Cerebellar cortex (tissue), 1 donor: ENCODE measurements around the gene PRSS36.
A peak's percentile ranks its signal among the peaks of the same experiment; 100 is the strongest.
"Not testable (repeated sequence)": the region's sequence is repeated elsewhere in the genome, so short reads cannot be mapped to it uniquely, and the experiment has no call there.

Experiments
- DNase-seq: peaks from one replicate; pipeline ENCODE4 v3.0.0-alpha.2; 2015; ENCODE audit warnings: low spot score

Gene PRSS36

GRCh38 chr16:31149894-31150890 lies at the start of gene PRSS36:
PRSS36 (minus strand) TSS chr16:31150066; CDS start chr16:31150035, 31 bp downstream.
- no peak for DNase-seq

- DNase-seq: peak; percentile 27
Measured at GRCh38 chr16:31199430-31200041, 49.7 kb upstream of the PRSS36 start.

GRCh38 chr16:31198207-31198882 lies 48.5 kb upstream of the PRSS36 start:
- peak; percentile 30 for DNase-seq

- DNase-seq: no peak
Measured at GRCh38 chr16:31196324-31197088, 46.6 kb upstream of the PRSS36 start.

- DNase-seq: not testable (repeated sequence)
Measured at GRCh38 chr16:31195861-31196260, 46.0 kb upstream of the PRSS36 start.

GRCh38 chr16:31194898-31195297 lies 45.0 kb upstream of the PRSS36 start:
- DNase-seq: no peak

- DNase-seq: no peak
Measured at GRCh38 chr16:31193874-31194273, 44.0 kb upstream of the PRSS36 start.

GRCh38 chr16:31192856-31193642 lies 43.2 kb upstream of the PRSS36 start:
- DNase-seq: no peak

- DNase-seq: no peak
Measured at GRCh38 chr16:31191697-31192428, 42.0 kb upstream of the PRSS36 start.

GRCh38 chr16:31190818-31191444 lies 41.1 kb upstream of the PRSS36 start:
- DNase-seq: no peak

GRCh38 chr16:31190061-31190460 lies 40.2 kb upstream of the PRSS36 start:
- DNase-seq: no peak

GRCh38 chr16:31189412-31189778 lies 39.5 kb upstream of the PRSS36 start:
- DNase-seq: no peak

- DNase-seq: no peak
Measured at GRCh38 chr16:31188450-31189411, 38.9 kb upstream of the PRSS36 start.

- DNase-seq: no peak
Measured at GRCh38 chr16:31187808-31188189, 37.9 kb upstream of the PRSS36 start.

- DNase-seq: no peak
Measured at GRCh38 chr16:31186930-31187807, 37.3 kb upstream of the PRSS36 start.

GRCh38 chr16:31186176-31186575 lies 36.3 kb upstream of the PRSS36 start:
- DNase-seq: no peak

- no peak for DNase-seq
Measured at GRCh38 chr16:31185339-31185738, 35.5 kb upstream of the PRSS36 start.

- no peak for DNase-seq
Measured at GRCh38 chr16:31184888-31185287, 35.0 kb upstream of the PRSS36 start.
